ENCODE data around the gene ERO1B.
"Not testable (repeated sequence)": the region's sequence is repeated elsewhere in the genome, so short reads cannot be mapped to it uniquely, and the experiment has no call there.

The ERO1B gene, protein sequence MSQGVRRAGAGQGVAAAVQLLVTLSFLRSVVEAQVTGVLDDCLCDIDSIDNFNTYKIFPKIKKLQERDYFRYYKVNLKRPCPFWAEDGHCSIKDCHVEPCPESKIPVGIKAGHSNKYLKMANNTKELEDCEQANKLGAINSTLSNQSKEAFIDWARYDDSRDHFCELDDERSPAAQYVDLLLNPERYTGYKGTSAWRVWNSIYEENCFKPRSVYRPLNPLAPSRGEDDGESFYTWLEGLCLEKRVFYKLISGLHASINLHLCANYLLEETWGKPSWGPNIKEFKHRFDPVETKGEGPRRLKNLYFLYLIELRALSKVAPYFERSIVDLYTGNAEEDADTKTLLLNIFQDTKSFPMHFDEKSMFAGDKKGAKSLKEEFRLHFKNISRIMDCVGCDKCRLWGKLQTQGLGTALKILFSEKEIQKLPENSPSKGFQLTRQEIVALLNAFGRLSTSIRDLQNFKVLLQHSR

DNA sequence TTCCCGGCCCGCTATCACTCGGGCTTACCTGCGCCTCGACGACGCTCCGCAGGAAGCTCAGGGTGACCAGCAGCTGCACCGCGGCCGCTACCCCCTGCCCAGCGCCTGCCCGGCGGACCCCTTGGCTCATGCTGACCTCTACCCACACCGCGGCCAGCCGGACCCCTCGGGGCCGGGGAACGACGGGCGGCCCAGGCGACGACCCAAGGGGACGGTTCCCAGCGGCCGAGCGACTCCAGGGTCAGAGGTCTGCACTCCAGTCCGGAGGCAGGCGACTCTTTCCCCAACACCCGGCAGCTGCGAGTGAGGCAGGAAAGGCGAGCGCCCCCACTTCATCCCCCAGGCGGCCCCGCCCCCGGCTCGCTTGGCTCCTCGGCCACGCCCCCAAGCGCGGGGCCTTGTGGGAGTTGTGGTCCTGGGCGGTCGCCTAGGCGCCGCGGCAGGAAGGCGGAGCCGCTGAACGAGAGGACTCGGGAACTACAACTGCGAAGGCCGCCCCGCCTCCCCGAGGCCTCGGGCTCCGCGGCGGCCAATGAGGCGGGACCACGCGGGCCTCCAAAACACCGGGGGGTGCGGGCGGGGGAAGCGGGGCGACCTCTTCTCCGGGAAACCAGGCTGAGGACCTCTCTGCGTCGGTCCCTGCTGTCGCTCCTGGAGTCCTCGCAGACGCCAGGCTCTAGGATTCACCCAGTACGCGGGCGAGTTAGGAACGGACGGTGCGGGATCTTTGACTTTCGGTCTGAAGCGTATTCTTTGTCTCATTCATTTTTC, at the start of gene ERO1B:
Gene ERO1B, minus strand, starts transcription at position 305 of the 771 bp plus-strand sequence. Its CDS starts 175 bp downstream, at position 130.
- DNase-seq (ENCODE audit: low read depth) = peak; percentile 66

DNA sequence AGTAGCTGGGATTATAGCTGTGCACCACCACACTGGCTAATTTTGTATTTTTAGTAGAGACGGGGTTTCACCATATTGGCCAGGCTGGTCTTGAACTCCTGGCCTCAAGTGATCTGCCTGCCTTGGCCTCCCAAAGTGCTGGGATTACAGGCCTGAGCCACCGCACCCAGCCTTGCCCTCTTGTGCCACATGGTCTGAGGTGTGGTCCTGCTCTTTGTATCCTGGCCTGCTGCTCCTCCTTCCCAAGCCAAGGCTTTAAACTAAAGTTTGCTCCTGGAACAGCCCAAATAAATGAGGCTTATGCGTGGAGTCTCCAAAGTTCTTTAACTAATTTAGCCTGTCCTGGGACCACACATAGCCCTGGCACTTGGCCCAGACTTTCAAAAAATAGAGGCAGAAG, 49.7 kb upstream of the ERO1B start:
- not testable (repeated sequence) for DNase-seq (ENCODE audit: low read depth)

DNA sequence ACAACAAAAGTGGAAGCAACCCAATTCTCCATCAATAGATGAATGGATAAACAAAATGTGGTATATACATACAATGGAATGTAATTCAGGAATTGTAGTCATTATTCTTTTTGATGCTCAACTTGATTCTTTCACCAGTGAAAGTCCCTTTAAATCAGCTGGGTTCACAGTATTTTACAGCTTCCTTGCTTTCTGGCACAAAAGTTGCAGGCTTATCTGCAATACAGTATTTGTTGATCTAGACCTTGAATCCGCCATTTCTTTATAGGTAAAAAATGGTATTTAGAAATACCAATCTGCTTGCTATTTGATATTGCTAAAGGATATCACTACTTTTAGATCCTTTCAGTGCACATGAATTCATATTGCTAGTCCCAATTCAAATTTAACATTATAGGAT, 44.7 kb upstream of the ERO1B start:
- DNase-seq (ENCODE audit: low read depth) = no peak

DNA sequence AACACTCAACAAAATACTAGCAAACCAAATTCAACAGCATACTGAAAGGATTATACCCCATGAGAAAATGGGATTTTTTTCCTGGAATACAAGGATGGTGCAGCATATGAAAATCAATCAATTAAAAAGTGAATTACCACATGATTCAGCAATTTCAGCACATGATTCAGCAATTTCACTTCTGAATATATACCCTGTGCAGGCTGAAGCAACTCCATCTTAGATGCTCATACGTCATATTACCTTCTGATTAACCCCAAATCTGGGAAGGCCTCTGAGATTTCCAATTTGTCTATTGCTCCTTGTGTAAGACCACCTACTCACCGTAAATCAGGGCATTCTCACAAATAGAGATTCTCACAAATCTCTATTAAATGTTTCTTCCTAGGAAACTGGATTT, 43.8 kb upstream of the ERO1B start:
- no peak for DNase-seq (ENCODE audit: low read depth)

DNA sequence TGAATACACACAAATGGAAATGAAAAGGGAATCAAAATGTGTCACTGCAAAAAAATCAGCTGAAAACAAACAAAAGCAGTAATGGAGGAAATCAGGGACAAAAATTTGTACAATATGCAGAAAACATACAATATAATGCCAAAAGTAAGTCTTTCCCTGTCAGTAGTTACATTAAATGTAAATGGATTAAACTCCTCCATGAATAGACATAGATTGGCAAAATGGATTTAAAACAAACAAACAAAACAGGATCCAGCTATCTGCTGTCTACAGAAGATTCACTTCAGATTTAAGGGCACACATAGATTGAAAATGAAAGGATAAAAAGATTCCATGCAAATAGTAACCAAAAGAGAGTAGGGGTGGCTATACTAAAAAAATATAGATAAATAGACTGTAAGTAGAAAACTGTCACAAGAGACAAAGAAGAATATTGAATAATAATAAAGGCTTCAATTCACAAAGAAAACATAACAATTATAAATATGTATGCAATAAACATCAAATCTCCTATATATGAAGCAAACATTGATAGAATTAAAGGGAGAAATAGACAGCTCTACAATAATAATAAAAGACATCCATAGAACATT, 42.2 kb upstream of the ERO1B start:
- no peak for DNase-seq (ENCODE audit: low read depth)

DNA sequence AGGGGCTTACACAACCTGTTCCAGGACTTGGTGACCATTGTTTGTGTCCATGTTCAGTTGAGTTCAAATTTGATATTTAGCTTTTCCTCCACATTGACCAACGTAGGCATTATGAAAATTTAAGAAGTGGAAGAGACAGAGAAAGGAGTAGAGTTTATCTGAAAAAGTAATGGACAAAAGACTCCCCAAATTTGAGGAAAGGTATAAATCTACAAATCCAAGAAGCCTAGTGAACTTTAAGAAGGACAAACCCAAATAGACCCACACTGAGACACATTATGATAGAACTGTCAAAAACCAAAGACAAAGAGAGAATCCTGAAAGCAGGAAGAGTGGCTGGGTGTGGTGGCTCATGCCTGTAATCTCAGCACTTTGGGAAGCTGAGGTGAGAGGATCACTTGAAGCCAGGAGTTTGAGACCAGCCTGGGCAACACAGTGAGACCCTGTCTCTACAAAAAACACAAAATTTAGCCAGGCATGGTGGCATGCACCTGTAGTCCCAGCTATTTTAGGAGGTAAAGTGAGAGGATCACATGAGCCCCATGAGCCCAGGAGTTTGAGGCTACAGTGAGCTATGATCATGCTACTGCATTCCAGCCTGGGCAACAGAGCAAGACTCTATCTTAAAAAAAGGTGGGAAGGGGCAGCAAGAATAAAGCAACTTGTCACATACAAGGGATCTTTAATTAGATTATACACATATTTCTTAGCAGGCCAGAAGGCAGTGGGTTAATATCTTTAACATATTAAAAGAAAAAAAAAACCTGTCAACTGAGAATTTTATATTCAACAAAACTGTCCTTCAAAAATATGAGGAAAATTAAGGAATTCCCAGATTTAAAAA, 41.0 kb upstream of the ERO1B start:
- DNase-seq (ENCODE audit: low read depth) = no peak

DNA sequence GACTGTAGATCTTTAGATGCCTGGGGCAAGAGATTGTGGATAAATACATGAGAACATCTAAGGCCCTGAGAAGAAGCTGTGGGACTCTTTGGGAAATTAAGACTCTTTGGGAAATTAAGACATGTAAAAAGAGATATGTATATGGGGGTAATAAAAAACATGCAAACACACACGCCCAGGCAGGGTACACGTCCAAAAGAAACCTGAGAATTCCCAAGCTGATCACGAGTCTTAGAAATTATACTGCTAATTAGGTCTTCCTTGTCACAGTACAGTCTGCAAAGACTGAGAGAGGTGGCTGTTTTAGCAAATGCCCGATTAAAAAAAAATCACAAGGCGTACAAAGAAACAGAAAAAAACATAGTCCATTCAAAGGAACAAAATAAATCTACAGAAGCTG, 39.3 kb upstream of the ERO1B start:
- DNase-seq (ENCODE audit: low read depth) = no peak

DNA sequence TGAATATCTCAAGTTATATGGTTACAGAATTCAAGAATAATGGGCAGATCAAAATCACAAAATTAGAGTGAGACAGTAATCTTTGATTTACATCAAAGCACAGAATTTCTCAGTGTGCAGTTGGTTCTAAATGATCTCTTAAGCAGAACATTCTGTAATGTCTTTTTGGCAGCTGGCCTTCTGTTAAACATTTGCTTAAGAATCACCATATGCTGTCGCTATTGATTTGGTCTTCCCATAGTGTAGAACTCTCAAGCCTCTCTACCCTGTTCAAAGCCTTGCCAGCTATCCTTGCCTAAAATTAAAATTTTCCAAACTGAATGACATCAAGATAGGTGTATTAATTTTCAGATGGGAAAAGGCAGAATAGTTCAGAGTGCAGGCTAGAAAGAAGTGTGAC, 38.9 kb upstream of the ERO1B start:
- no peak for DNase-seq (ENCODE audit: low read depth)

DNA sequence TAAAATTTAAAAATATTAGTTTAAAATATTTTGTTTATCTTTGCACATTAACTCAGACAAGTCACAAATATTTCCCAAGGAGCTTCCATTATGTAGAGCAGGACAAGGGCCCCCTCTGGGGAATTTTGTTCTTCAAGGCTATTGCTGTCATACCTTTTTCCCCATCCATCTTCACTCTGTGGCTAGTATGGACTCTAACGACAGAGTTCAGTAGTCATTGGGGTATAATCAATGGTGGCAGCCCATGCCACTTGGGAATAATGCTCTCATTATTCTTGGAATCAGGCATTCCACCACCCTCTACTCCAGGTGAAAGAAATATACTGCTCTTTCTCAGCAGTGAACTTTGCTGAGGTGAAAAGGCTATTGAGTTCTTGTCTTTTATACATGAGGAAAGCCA, 38.5 kb upstream of the ERO1B start:
- no peak for DNase-seq (ENCODE audit: low read depth)

DNA sequence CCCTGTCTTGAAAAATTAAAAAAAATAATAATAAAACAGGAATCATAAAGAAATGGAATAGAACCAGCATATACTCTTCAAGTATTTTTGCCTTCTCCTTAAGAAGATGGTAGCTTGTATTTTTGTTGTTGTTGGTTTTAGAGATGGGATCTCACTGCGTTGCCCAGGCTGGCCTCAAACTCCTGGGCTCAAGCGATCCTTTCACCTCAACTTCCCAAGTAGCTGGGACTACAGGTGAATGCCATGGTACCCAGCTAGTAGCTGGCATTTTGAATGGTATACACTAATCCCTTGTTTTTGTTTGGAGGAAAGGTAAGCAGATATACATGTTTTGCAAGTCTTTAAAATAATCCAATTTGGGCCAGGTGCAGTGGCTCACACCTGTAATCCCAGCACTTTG, 34.7 kb upstream of the ERO1B start:
- DNase-seq (ENCODE audit: low read depth) = no peak

DNA sequence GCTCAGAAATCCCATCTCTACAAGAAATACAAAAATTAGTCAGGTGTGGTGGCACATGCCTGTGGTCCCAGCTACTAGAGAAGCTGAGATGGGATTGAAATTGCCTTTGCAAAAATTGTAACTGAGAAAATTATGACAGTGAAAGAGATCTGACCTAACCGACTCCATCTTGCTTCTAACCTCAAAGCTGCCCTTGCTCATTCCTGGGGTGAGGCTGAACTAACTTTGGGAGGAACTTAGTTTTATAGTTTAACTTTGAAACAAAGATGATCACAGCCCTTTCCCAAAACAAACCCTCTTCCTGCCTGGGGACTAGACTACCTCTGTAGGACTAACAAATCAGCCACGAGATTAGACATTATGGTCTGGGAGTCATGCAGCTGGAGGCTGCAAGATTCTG, 33.8 kb upstream of the ERO1B start:
- no peak for DNase-seq (ENCODE audit: low read depth)

DNA sequence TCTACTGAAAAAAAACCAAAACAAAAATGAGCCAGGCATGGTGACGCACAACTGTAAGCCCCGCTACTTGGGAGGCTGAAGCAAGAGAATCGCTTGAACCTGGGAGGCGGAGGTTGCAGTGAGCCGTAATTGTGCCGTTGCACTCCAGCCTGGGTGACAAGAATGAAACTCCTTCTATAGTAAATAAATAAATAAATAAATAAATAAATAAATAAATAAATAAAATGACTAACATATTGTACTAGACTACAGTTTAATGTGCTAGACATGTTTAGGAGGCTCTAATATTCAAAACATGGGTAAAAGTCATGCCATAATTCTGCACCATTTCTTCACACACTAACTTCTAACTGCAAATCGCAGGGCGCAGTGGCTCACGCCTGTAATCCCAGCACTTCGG, 33.3 kb upstream of the ERO1B start:
- DNase-seq (ENCODE audit: low read depth) = no peak

DNA sequence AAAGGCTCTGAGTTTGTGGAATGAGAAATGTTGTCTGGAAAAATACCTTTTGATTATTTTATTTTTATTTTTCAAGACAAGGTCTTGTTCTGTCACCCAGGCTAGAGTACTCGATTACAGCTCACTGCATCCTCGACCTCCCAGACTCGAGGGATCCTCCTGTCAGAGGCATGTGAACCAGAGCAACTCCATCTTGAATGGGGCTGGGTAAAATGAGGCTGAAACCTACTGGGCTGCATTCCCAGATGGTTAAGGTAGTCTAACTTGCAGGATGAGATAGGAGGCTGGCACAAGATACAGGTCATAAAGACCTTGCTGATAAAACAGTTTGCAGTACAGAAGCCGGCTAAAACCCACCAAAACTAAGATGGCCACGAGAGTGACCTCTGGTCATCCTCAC, 32.3 kb upstream of the ERO1B start:
- DNase-seq (ENCODE audit: low read depth) = not testable (repeated sequence)

DNA sequence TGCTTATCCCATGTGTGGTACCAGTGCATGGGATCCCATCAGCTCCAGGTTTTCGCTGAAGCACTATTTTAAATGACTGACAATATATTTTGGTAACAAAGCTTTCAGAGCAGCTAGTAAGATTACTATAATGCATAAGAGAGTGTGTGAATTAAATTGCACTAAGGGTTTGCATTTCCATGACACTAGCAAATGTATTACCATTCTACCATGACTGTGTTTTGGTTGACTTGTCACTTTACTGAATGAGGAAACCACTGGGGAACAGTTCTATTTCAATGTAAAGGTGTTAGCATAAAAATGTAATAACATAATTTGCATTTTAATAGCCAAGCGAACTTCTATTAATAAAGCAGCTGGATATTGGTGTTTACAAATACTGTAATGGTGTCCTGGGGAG, 31.7 kb upstream of the ERO1B start:
- no peak for DNase-seq (ENCODE audit: low read depth)

DNA sequence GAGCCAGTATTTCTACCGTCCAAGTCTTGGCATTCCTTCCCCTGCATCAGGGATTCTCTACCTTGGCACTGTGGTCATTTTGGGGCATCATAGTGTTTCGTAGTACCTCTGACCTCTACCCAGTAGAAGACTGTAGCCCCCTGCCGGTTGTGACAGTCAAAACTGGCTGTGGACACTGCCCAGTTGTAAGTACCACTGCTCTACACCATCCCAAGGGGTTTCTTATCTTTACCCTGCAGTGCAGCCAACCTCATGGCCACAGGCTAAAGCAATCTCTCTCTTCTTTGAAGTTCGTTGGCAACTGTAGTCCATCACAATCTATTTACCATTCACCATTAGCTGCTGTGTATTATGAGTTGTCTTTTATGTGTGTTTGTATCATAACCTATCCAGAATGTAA, 29.3 kb upstream of the ERO1B start:
- no peak for DNase-seq (ENCODE audit: low read depth)

DNA sequence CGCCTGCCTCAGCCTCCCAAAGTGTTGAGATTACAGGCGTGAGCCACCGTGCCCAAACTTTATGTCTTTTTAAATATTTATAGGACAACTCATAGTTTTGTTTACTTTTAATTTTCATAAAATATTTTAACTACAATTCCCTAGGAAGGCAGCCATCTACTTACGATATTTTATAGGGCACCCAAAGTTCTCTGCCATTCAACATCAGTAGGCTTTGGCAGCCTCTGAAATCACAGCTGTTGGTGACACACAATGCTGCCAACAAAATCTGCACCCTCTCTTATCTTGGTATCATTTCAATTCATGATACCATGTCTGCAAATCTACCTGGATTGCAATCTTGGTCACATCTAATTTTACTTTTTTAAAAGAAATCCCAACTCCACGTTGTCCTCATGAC, 27.1 kb upstream of the ERO1B start:
- no peak for DNase-seq (ENCODE audit: low read depth)

DNA sequence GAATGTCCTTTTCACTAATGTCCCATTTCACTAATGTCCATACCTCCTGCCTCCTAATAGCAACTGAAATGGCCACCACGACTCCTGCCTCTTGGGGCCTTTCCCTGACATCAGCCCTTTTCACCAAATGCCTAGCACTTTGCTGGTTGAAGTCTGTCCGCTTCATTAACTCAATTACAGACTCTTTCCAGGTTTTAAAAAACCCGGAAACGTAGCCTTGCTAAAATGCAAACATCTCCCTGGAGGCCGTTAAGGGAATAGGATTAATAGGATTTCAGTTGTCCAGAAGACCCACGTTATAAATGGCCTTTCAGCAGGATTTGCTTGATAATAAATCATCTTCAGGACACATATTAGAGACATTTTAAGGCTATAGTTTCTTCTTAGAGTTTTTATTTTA, 25.7 kb upstream of the ERO1B start:
- DNase-seq (ENCODE audit: low read depth) = no peak

DNA sequence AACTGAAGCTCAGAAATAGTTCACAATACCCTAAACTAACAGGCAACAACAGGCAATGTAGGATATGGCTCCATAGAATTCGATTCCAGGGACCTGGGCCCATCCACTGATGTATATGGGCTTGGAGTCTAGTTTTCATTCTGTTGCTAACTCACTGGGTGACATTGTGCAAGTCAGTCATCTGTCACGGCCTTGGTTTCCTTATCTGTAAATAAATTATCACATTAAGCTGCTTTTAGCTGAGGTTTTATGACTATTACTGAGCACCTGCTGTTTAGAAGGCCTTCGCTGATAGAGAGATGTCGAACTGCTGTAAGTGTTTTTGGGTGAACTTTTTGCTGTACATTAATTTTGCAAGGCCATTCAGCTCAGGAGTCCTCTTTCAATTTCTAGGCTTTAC, 22.9 kb upstream of the ERO1B start:
- DNase-seq (ENCODE audit: low read depth) = no peak

DNA sequence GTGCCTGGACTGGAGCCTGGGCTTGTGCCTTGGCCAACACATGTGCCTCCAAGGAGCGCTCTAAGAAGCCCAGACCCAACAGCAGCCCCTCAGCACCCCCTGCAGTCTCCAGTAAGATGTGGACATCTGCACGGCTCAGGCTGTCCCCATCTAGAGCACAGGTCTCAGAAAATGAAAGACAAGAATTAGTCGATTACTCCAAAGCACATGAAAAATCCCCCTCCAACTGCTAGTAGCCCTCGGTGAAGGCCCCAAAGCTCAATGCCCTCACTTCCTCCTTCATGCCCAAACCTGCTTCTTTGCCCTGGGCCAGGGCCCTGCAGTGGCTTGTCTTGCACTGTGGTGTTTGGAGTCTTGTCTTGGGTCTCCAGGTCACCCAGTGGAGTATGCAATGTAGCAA, 21.9 kb upstream of the ERO1B start:
- DNase-seq (ENCODE audit: low read depth) = no peak

DNA sequence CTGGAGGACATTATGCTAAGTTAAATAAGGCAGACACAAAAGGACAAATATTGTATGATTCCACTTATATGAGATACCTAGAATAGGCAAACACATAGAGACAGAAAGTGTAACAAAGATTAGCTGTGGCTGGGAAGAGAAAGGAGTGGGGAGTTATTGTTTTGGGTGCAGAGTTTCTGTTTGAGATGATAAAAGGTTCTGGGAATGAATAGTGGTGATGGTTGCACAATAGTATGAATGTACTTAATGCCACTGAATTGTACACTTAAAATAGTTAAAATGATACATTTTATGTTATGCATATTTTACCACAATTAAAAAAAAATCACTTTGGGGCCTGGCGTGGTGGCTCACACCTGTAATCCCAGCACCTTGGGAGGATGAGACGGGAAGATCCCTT, 21.2 kb upstream of the ERO1B start:
- DNase-seq (ENCODE audit: low read depth) = no peak

DNA sequence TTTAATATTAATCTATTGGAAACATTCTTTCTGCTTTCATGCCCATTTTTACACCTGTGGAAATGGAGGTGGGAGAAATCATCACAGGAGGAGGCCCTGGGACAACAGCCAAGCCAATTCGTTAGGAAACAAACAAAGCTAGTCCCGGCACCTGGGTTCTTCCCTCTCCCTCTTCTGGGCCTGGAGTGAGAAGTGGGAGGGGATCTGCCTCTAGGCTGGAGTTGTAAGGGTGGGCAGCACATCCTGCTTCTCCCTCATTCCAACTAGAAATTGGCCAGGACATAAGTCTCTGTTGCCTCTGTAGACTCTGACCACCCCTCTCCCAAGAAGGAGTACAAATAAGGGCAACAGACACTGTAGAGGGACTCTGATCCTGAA, 20.2 kb upstream of the ERO1B start:
- DNase-seq (ENCODE audit: low read depth) = no peak
